NCI-H748 treated with DMSO at 0.1 percent for 48 hours (cell line): ENCODE results near the gene TMEM121B.
"Not testable (repeated sequence)": the region's sequence is repeated elsewhere in the genome, so short reads cannot be mapped to it uniquely, and the experiment has no call there.

Experiments
- DNase-seq: peaks from one replicate; lab custom pipeline; 2025; lab: John Stamatoyannopoulos, UW

The TMEM121B gene

GRCh38 chr22:17121233-17122195 is at the start of gene TMEM121B:
TMEM121B (minus strand) TSS chr22:17121360; CDS start chr22:17121127, 233 bp downstream.
- DNase-seq: peak; percentile 52

- DNase-seq: no peak
Measured at GRCh38 chr22:17167486-17167885, 46.3 kb upstream of the TMEM121B start.

GRCh38 chr22:17164392-17165024 is 43.3 kb upstream of the TMEM121B start:
- no peak for DNase-seq

- DNase-seq: no peak
Measured at GRCh38 chr22:17162731-17163130, 41.6 kb upstream of the TMEM121B start.

GRCh38 chr22:17161991-17162390 is 40.8 kb upstream of the TMEM121B start:
- DNase-seq: no peak

GRCh38 chr22:17159504-17159951 is 38.4 kb upstream of the TMEM121B start:
- no peak for DNase-seq

- peak; percentile 63 for DNase-seq
Measured at GRCh38 chr22:17158568-17159503, 37.7 kb upstream of the TMEM121B start, which contains the start of gene HDHD5. HDHD5 (minus strand) TSS chr22:17159277; CDS start chr22:17159251, 26 bp downstream.

- no peak for DNase-seq
Measured at GRCh38 chr22:17158176-17158567, 37.0 kb upstream of the TMEM121B start.

GRCh38 chr22:17157714-17158113 is 36.6 kb upstream of the TMEM121B start:
- no peak for DNase-seq

GRCh38 chr22:17155941-17156340 is 34.8 kb upstream of the TMEM121B start:
- no peak for DNase-seq

- DNase-seq: no peak
Measured at GRCh38 chr22:17152971-17153370, 31.8 kb upstream of the TMEM121B start.

- DNase-seq: no peak
Measured at GRCh38 chr22:17152340-17152739, 31.2 kb upstream of the TMEM121B start.

- no peak for DNase-seq
Measured at GRCh38 chr22:17149076-17149815, 28.1 kb upstream of the TMEM121B start.

- DNase-seq: not testable (repeated sequence)
Measured at GRCh38 chr22:17147458-17147857, 26.3 kb upstream of the TMEM121B start.

- DNase-seq: no peak
Measured at GRCh38 chr22:17145021-17145680, 24.0 kb upstream of the TMEM121B start.

GRCh38 chr22:17143826-17144225 is 22.7 kb upstream of the TMEM121B start:
- no peak for DNase-seq

- no peak for DNase-seq
Measured at GRCh38 chr22:17143101-17143500, 21.9 kb upstream of the TMEM121B start.

- no peak for DNase-seq
Measured at GRCh38 chr22:17140826-17141766, 19.9 kb upstream of the TMEM121B start.

GRCh38 chr22:17140022-17140421 is 18.9 kb upstream of the TMEM121B start:
- no peak for DNase-seq
